SH-SY5Y (cell line): Measurements from ENCODE around the gene FXYD7.

Source experiments
- GATA2 ChIP-seq: IDR thresholded peaks from 2 replicates; pipeline ENCODE4 v1.6.1; 2011; ENCODE audit warnings: mild to moderate bottlenecking, low read depth, low read length
- GATA3 ChIP-seq: IDR thresholded peaks from 2 replicates; pipeline ENCODE4 v1.6.1; 2011; ENCODE audit warnings: low read depth, mild to moderate bottlenecking, low read length, moderate library complexity

GRCh38 chr19:35105411-35106290 is 37.4 kb upstream of the FXYD7 start:
- TF ChIP-seq GATA3 (no peak), GATA2 (no peak)
